Measurements from ENCODE around the gene GYPC.
"Not testable (repeated sequence)": the region's sequence is repeated elsewhere in the genome, so short reads cannot be mapped to it uniquely, and the experiment has no call there.

The GYPC gene

DNA sequence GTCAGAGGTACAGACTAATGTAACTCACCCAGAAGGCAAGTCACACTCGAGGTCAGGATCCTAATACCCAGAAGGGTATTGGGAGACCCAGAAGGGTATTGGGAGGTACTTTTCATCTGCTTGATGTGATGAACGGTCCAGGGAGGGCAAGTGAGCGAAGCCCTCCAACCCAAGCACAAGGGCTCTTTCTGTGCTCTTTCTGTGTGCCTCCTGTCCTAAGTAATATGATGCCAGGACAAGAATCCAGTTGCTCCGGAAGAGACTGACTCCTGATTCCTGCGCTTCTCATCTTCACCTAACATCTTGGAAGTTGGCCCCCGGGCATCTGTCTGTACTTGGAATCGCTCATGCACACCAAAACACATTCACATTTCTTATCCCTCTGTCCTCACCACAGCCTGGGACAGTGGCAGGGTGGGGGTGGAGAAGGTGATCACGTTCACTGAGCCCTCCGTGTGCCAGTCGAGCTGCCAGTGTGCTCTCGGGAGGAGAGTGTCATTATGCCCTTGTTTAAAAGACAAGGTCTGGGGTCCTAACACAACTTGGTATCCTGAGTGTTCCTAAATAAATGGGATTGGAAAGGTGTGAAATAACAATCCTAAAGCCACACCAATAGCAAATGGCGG is 17.1 kb downstream of the GYPC start:
- DNase-seq: no peak

DNA sequence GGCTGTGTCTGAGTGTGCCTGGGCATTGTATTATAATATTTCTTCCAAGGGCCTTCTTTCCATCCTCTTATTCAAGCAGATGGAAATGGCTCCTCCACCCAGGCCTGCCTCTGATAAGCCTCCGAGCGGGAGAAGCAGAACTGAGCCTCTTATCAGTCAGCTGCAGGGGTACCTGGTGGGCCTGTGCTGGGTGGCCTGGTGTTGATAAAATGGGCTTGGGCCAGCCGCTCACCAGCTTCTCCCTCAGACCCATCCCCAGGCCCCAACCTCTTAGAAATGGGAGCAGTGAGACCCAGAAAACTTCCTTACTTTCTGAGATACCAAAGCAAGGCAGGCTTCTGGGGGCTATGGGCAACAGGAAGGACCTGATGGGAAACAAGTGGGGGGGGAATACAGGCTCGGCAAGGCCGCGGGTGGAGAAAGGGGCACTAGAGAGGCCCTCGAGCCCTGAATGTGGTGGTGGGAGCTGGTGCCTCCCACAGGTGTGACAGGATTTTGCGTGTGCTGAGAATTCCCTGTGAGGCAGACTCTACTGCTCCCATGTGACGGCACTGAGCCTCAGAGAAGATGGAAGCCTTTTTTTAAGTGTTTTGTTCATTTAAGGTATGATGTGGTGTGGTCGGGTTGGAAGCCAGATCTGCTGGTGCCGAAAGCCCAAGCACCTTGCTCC is 18.3 kb downstream of the GYPC start:
- DNase-seq: no peak

DNA sequence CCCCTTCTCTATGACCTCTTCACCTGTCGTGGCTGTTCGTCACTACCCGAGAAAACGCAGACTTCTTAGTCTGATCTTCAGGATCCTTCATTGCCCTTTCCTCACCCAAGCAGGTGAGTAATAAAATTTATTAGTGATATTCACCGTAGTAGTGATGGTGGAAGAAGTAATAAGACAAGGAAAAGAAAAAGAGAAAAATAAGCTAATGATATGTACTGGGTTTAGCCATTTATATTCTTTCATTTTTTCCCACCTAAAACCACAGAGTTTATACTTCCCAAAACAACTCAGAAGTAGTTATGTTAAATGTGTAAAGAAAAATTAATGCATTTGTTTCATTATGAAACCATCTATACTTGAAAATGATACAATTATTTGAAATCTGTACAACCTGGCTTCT is 19.7 kb downstream of the GYPC start:
- no peak for DNase-seq

- no peak for DNase-seq
Observed at GRCh38 chr2:126676221-126677175, 20.5 kb downstream of the GYPC start.

DNA sequence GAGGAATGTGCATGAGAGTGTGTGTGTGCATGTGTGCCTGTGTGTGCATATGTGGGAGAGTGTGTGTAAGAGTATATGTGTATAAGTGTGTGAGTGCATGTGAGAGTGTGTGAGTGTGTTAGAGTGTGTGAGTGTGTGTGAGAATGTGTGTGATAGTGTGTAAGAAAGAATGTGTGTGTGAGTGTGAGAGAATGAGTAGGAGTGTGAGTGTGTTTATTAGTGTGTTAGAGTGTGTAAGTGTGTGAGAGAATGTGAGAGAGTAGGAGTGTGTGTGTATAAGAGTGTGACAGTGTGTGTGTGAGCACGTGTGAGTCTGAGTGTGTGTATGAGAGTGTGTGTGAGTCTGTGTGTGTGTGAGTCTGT is 21.2 kb downstream of the GYPC start:
- DNase-seq: no peak

- DNase-seq: no peak
Observed at GRCh38 chr2:126678269-126679065, 22.5 kb downstream of the GYPC start.

- no peak for DNase-seq
Observed at GRCh38 chr2:126679094-126679713, 23.2 kb downstream of the GYPC start.

DNA sequence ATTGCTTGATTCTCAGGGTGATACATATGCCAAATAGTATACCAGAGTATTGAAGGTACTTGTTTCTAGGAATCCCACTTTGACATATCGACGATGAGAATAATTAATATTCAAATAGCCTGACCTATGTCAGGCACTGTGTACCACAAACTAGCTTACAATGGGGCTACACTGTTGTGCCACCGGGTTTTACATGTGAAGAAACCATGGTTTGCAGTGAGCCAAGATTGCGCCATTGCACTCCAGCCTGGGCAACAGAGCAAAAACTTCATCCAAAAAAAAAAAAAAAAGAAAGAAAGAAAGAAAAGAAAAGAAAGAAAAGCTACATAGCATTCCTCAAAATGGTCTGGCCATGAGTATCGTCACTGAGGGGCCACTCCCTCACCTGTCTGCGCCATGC is 25.5 kb downstream of the GYPC start:
- DNase-seq: no peak

GRCh38 chr2:126685629-126686028 is 29.7 kb downstream of the GYPC start:
- no peak for DNase-seq

DNA sequence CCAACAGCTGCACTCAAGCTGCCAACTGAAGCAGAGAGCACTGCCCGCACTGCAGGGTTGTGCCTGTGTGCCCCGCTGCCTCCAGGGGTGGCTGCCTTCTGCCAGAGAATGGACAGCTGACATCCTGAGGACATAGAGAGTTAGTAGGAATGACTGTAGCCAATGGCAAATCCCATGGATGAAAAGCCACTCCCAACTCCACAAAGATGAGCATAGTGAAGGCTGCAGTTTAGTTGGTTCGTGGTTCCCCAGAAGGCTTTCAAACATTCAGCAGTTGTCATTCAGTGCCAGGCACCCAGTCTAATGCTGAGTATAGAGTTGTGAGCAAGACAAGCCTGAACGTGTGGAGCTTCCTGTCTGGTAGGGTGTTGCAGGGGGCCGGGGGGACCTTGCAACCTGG is 30.3 kb downstream of the GYPC start:
- DNase-seq: no peak

GRCh38 chr2:126686841-126687485 is 31.0 kb downstream of the GYPC start:
- DNase-seq: no peak

DNA sequence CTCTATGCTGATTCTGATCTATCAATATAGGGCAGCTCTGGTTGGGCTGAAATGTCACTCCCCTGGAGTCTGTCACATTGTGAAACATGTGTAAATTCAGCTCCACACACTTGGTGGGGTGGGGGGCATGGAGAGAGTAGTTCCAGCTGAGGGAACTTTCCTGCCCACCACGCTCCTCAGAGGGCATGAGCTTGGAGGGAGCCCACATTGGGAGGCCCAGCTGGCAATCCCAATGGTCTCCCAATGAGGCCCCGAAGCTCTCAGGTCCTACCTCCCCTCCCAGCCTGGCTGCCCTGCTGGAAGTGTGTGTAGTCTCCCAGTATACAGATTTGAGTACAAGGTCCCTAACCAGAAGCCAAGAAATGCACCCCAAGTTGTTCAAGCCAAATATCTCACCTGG is 31.5 kb downstream of the GYPC start:
- no peak for DNase-seq

- not testable (repeated sequence) for DNase-seq
Observed at GRCh38 chr2:126688594-126688993, 32.6 kb downstream of the GYPC start.

- DNase-seq: not testable (repeated sequence)
Observed at GRCh38 chr2:126692241-126692640, 36.3 kb downstream of the GYPC start.

DNA sequence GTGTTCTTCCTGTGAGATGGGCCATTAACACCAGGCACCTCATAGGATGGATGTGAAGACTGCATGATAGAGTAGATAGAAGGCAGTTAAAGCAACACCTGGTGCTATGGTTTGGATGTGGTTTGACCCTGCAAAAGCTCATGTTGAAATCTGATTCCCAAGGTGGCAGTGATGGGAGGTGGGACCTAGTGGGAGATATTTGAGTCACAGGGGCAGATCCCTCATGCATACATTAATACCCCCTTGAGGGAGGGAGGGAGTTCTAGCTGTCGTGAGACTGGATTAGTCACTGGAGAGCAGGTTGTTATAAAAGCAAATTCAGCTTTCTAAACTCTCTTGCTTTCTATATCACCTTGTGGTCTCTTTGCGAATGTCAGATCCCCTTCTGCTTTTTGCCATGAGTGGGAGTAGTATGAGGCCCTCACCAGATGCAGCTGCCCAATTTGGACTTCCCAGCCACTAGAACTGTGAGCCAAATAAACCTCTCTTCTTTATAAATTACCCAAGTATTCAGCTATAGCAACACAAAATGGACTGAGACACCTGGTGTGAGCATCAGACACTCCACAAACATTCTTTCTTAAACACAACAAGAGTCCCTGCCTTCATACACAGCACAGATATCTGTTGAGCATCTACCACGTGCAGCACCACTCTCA is 37.1 kb downstream of the GYPC start:
- not testable (repeated sequence) for DNase-seq

DNA sequence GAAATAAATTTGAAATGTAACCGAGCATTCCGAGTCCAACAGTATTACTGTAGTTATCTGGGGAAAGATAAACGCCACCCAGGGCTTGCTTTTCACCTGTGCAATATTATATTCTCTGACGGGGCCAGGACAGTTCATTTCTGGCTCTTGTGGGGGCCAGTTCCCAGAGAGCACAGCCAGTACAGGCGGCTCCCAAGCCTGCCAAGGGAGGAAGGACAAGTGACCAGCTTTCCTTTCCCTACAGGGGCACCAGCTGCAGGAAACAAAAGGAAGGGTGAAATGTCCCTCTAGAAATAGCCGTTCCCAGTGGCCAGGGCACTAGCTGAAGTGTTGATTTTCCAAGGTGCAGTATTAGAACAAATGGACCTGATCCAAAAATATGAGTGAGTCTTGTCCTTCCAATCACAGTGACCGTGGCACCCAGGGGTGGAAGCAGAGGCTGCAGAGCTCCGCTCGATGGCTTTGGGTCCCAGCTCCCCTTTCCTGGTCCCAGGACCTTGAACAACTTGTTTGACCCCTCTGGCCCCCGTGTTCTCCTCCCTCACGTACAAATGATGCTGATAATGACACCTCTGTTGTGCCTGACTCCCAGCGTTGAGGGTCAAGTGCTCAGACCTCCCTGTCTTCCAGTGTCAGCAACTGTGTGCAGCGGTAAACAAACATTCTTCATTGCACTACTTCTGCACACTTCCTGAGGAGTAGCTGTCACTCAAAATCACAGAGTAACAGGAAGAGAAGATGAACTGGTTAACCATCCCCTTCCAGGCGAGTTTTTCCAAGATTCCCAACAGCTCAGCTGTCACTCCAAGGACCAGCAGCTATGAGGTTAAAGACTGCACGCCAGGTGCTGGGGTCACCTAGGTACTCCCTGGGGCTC is 40.9 kb downstream of the GYPC start:
- no peak for DNase-seq

DNA sequence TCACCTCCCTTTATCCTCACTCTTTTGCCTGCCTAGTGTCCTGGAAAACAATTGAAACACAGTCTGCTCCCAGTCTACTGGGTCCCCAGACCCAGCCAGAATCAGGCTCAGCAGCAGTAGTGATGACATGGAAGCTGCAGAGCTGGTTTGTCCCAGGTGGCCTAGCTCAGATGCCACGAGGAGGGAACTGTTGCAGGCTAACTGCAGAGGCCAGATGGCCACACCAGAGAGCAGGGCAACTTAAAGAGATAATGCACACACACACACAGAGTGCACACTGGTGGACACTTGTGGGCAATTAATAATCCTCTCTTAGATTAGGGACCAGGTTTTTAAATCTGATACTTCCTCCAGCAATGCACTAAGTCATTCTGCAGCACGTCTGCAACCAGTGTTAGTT is 42.4 kb downstream of the GYPC start:
- DNase-seq: no peak

GRCh38 chr2:126699018-126699417 is 43.1 kb downstream of the GYPC start:
- no peak for DNase-seq

DNA sequence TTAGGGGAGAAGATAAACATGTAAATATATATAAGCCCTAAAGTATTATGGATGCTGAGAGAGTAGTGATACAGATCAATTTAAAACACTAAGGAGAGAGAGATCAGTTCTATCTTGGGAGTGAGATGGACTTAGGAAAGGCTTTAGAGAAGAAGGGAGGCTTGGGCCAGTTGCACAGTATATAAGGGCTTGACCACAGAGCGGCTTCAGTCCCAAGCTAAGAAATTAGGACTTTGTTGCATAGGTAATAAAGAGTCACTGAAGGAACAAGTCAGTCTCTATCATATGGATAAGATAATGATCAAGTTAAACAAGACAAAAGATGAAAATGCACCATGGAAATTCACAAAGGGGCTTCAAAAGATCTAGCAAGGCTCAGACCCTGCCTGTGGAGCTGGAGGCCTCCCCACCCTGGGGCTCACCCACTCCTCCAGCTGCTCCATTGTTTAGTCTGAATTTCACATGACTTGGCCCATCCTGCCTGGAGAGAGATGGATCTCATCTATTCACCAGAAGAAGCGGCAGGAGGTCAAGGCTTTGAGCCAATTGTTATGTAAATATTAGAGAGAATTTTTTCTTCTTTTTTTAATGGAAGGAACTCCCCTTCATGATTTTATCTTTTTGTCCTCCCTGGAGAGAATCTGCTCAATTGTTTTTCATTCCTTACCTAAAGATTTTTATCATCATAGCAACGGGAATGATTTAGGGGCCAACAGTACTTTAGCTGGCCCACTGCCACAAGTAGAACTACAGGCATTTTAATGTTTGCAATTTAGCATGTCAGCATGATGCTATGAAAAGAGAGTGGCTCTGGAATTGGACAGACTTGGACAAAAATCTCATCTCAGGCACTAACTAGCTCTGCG is 44.0 kb downstream of the GYPC start:
- DNase-seq: no peak
